ENCODE measurements around the gene SPCS2.
"Not testable (repeated sequence)": the region's sequence is repeated elsewhere in the genome, so short reads cannot be mapped to it uniquely, and the experiment has no call there.

The SPCS2 gene

DNA sequence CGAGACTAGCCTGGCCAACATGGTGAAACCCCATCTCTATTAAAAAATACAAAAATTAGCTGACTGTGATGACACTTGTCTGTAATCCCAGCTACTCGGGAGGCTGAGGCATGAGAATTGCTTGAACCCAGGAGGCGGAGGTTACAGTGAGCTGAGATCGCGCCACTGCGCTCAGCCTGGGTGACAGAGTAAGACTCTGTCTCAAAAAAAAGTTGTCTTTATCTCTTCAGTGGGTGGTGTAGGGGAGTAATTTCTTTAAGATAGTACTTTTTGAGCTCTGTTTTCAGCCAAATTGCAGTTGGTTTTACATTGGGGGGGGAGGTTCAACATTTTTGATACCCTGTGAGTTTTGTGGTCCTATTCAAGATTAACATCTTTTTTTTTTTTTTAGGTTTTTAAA lies 11.1 kb downstream of the SPCS2 start:
- not testable (repeated sequence) for H3K9me3 ChIP-seq (ENCODE audit: control insufficient read depth, low read length); H3K27me3 ChIP-seq (replicated peaks; ENCODE audit: control insufficient read depth, insufficient read depth, low read length, poor library complexity, severe bottlenecking); H3K4me3 ChIP-seq (ENCODE audit: insufficient read depth, low read depth, low read length, poor library complexity, severe bottlenecking); H3K4me1 ChIP-seq (ENCODE audit: control insufficient read depth, insufficient read depth, low read length, poor library complexity, severe bottlenecking); H3K36me3 ChIP-seq (ENCODE audit: control insufficient read depth, insufficient read depth, low read length); H3K27ac ChIP-seq (ENCODE audit: insufficient read depth, low read length, poor library complexity, severe bottlenecking); DNase-seq

DNA sequence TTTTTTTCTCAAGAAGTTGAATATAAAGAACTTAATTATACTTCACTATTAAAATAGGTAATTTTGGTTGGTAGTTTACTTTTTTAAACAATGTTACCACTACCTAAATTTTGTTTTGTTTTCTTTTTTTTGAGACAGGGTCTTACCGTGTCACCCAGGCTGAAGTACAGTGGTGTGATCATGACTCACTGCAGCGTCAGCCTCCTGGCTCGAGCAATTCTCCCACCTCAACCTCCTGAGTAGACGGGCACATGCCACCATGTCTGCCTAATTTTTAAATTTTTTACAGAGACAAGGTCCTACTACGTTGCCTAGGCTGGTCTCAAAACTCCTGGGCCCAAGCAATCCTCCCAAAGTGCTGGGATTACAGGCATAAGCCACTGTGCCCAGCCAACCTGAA lies 17.6 kb downstream of the SPCS2 start:
- no peak overlapping the region for H3K27ac ChIP-seq (ENCODE audit: insufficient read depth, low read length, poor library complexity, severe bottlenecking)
- no peaks in the 10 kb centered on the region for H3K4me1 ChIP-seq (ENCODE audit: control insufficient read depth, insufficient read depth, low read length, poor library complexity, severe bottlenecking)
- H3K4me3 ChIP-seq (ENCODE audit: insufficient read depth, low read depth, low read length, poor library complexity, severe bottlenecking) = no peak overlapping the region
- DNase-seq = no peak
- no peaks in the 10 kb centered on the region for H3K27me3 ChIP-seq (replicated peaks; ENCODE audit: control insufficient read depth, insufficient read depth, low read length, poor library complexity, severe bottlenecking)
- peaks cover 28% of the 10 kb centered on the region for H3K36me3 ChIP-seq (ENCODE audit: control insufficient read depth, insufficient read depth, low read length)
- H3K9me3 ChIP-seq (ENCODE audit: control insufficient read depth, low read length) = no peaks in the 10 kb centered on the region

DNA sequence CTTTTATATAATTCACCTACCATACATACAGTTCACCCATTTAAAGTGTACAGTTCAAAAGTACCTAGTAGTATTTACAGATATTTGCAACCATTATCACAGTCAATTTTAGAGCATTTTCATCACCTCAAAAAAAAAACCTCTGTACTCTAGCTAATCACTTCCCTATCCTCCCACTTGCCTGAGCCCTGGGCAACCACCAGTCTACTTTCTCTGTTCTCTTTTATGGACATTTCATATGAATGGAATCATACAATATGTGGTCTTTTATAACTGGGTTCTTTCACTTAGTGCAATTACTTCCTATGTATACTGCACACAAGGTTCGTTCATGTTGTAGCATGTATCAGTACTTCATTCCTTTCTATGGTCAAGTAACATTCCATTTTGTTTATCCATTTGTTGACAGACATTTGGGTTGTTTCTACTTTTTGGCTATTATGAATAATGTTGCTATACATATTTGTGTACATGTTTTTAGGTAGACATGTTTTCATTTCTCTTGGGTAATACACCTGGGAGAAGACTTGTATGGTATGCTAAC lies 21.9 kb downstream of the SPCS2 start:
- DNase-seq = no peak
- H3K27me3 ChIP-seq (replicated peaks; ENCODE audit: control insufficient read depth, insufficient read depth, low read length, poor library complexity, severe bottlenecking) = no peaks in the 10 kb centered on the region
- no peaks in the 10 kb centered on the region for H3K9me3 ChIP-seq (ENCODE audit: control insufficient read depth, low read length)
- H3K4me3 ChIP-seq (ENCODE audit: insufficient read depth, low read depth, low read length, poor library complexity, severe bottlenecking) = no peak overlapping the region
- H3K36me3 ChIP-seq (ENCODE audit: control insufficient read depth, insufficient read depth, low read length) = peaks cover 41% of the 10 kb centered on the region
- no peaks in the 10 kb centered on the region for H3K4me1 ChIP-seq (ENCODE audit: control insufficient read depth, insufficient read depth, low read length, poor library complexity, severe bottlenecking)
- no peak overlapping the region for H3K27ac ChIP-seq (ENCODE audit: insufficient read depth, low read length, poor library complexity, severe bottlenecking)

DNA sequence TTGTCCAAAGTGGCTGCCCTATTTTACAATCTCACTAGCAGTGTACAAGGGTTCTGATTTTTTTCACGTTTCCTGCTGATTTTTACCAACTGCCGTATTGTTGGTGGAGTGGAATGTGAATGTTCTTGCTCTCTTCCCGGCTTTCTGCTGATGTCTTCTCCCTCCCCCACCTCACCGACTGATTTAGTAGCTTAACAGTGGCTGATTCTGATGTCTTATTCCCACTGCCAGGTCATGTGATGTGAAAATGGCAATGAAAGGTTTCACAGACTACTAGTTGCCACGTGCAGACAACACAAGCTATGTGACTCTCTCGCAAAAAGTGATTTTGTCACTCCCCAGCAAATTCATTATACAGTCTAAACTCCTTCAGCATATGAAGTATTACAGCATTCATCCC lies 22.4 kb downstream of the SPCS2 start:
- Histone ChIP-seq H3K36me3 (ENCODE audit: control insufficient read depth, insufficient read depth, low read length) (peaks cover 46% of the 10 kb centered on the region), H3K9me3 (ENCODE audit: control insufficient read depth, low read length) (no peaks in the 10 kb centered on the region), H3K27me3 (replicated peaks; ENCODE audit: control insufficient read depth, insufficient read depth, low read length, poor library complexity, severe bottlenecking) (no peaks in the 10 kb centered on the region), H3K4me3 (ENCODE audit: insufficient read depth, low read depth, low read length, poor library complexity, severe bottlenecking) (no peak overlapping the region), H3K4me1 (ENCODE audit: control insufficient read depth, insufficient read depth, low read length, poor library complexity, severe bottlenecking) (no peaks in the 10 kb centered on the region), H3K27ac (ENCODE audit: insufficient read depth, low read length, poor library complexity, severe bottlenecking) (no peak overlapping the region)
- DNase-seq = no peak

DNA sequence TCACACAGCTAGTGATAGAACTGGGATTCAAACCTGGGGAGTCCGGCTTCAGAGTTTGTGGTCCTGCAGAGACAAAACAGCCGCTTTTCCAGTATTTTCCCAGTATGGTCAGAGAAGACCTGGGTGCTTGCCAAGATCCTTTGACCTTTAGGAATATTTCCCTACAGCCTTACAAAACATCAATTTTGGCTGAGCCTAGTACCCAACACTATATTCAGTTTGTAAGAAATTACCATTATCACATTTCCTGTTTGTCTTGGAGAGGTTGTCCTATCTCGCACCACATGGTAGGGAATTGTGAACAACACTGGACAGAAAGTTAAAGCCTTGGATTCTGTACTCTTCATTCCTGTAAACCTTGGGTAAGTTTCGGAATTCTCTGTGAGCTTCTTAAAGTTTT lies 29.0 kb downstream of the SPCS2 start:
- Histone ChIP-seq H3K4me1 (ENCODE audit: control insufficient read depth, insufficient read depth, low read length, poor library complexity, severe bottlenecking) (no peaks in the 10 kb centered on the region), H3K36me3 (ENCODE audit: control insufficient read depth, insufficient read depth, low read length) (peaks cover 35% of the 10 kb centered on the region), H3K27me3 (replicated peaks; ENCODE audit: control insufficient read depth, insufficient read depth, low read length, poor library complexity, severe bottlenecking) (no peaks in the 10 kb centered on the region), H3K27ac (ENCODE audit: insufficient read depth, low read length, poor library complexity, severe bottlenecking) (no peak overlapping the region), H3K4me3 (ENCODE audit: insufficient read depth, low read depth, low read length, poor library complexity, severe bottlenecking) (no peak overlapping the region), H3K9me3 (ENCODE audit: control insufficient read depth, low read length) (no peaks in the 10 kb centered on the region)
- no peak for DNase-seq

DNA sequence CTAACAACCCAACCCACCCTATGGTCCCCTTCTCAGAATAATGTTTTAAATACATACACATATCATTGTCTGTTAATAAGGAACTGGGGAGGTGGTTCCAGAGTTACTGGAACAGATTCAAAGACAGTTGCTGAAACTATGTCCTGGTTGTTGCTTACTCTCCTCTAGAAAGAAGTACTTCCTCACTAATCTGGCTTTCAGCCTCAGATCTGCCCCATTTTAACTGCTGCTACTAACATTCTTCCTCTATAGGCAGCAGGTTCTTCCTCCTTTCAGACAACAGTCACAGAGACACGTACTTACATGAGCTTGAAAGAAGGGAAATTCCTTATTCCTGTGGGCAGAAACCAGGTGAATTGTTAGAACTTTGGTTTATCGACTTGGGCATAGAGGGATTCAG lies 31.6 kb downstream of the SPCS2 start:
- no peaks in the 10 kb centered on the region for H3K4me1 ChIP-seq (ENCODE audit: control insufficient read depth, insufficient read depth, low read length, poor library complexity, severe bottlenecking)
- no peak overlapping the region for H3K4me3 ChIP-seq (ENCODE audit: insufficient read depth, low read depth, low read length, poor library complexity, severe bottlenecking)
- H3K27me3 ChIP-seq (replicated peaks; ENCODE audit: control insufficient read depth, insufficient read depth, low read length, poor library complexity, severe bottlenecking) = no peaks in the 10 kb centered on the region
- H3K9me3 ChIP-seq (ENCODE audit: control insufficient read depth, low read length) = no peaks in the 10 kb centered on the region
- H3K36me3 ChIP-seq (ENCODE audit: control insufficient read depth, insufficient read depth, low read length) = peaks cover 23% of the 10 kb centered on the region
- DNase-seq = no peak
- H3K27ac ChIP-seq (ENCODE audit: insufficient read depth, low read length, poor library complexity, severe bottlenecking) = no peak overlapping the region

DNA sequence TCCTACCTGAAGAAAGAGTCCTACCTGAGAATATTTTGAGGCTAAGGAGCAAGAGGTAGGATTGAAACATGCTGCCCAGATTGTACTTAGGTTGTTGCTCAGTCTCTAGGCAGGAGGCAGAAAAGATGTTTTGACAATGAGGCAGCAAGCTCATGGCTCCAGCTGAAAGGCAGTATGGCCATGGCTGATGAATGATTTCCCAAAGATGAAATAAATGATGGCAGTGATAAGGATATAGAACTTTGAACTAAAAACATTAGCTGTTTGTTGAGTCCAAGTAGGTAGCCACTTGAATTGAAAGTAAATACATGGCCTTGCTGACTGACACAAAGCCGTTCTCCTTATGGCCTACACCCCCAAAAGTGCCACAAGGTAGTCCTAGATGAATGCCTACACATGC lies 32.8 kb downstream of the SPCS2 start:
- Histone ChIP-seq H3K36me3 (ENCODE audit: control insufficient read depth, insufficient read depth, low read length) (peaks cover 12% of the 10 kb centered on the region), H3K27me3 (replicated peaks; ENCODE audit: control insufficient read depth, insufficient read depth, low read length, poor library complexity, severe bottlenecking) (no peaks in the 10 kb centered on the region), H3K4me3 (ENCODE audit: insufficient read depth, low read depth, low read length, poor library complexity, severe bottlenecking) (no peak overlapping the region), H3K9me3 (ENCODE audit: control insufficient read depth, low read length) (no peaks in the 10 kb centered on the region), H3K27ac (ENCODE audit: insufficient read depth, low read length, poor library complexity, severe bottlenecking) (no peak overlapping the region), H3K4me1 (ENCODE audit: control insufficient read depth, insufficient read depth, low read length, poor library complexity, severe bottlenecking) (no peaks in the 10 kb centered on the region)
- no peak for DNase-seq

DNA sequence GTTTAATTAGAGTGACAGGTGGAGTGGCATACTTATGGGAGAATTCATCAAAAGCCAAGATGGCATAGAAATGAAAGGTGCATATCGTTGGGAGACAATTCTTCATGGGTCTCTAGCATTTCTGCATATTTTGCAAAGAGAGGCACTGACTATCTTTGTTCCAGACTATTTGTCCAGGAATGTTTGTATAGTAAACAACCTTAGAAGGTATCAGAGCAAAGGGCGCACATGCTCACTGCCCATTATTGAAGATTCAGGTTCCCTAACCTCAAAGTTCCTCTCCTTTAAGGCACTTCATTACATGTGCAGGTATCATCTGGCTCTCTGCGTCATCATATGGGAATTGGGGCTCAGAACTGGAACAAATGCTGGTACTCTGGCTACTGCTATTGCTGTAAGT lies 35.0 kb downstream of the SPCS2 start:
- no peak overlapping the region for H3K4me3 ChIP-seq (ENCODE audit: insufficient read depth, low read depth, low read length, poor library complexity, severe bottlenecking)

DNA sequence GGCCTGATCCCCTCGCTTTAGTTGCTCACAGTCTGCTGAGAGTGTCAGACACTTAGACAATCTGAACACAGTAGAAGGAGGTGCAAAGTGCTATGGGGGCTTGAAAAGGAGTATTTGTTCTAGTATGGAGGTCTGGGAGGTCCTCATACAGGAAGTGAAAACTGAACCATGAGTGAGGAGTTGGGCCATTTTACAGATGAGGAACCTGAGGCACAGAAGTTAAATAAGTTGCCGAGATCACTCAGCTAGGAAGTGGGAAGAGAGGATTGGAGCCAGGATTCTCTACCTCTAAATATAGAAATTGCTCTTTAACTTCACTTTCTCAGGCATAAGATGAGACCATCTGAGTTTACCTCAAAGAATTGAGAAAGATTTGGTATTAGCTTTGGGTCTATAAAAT lies 35.7 kb downstream of the SPCS2 start:
- DNase-seq = no peak
- Histone ChIP-seq H3K36me3 (ENCODE audit: control insufficient read depth, insufficient read depth, low read length) (no peaks in the 10 kb centered on the region), H3K27me3 (replicated peaks; ENCODE audit: control insufficient read depth, insufficient read depth, low read length, poor library complexity, severe bottlenecking) (no peaks in the 10 kb centered on the region), H3K27ac (ENCODE audit: insufficient read depth, low read length, poor library complexity, severe bottlenecking) (no peak overlapping the region), H3K9me3 (ENCODE audit: control insufficient read depth, low read length) (no peaks in the 10 kb centered on the region), H3K4me1 (ENCODE audit: control insufficient read depth, insufficient read depth, low read length, poor library complexity, severe bottlenecking) (peaks cover 2% of the 10 kb centered on the region), H3K4me3 (ENCODE audit: insufficient read depth, low read depth, low read length, poor library complexity, severe bottlenecking) (no peak overlapping the region)

More for the DNA sequence above, 35.0 kb downstream of the SPCS2 start:
- Histone ChIP-seq H3K9me3 (ENCODE audit: control insufficient read depth, low read length) (no peaks in the 10 kb centered on the region), H3K4me1 (ENCODE audit: control insufficient read depth, insufficient read depth, low read length, poor library complexity, severe bottlenecking) (peaks cover 2% of the 10 kb centered on the region), H3K27me3 (replicated peaks; ENCODE audit: control insufficient read depth, insufficient read depth, low read length, poor library complexity, severe bottlenecking) (no peaks in the 10 kb centered on the region), H3K36me3 (ENCODE audit: control insufficient read depth, insufficient read depth, low read length) (no peaks in the 10 kb centered on the region), H3K27ac (ENCODE audit: insufficient read depth, low read length, poor library complexity, severe bottlenecking) (no peak overlapping the region)
- no peak for DNase-seq

DNA sequence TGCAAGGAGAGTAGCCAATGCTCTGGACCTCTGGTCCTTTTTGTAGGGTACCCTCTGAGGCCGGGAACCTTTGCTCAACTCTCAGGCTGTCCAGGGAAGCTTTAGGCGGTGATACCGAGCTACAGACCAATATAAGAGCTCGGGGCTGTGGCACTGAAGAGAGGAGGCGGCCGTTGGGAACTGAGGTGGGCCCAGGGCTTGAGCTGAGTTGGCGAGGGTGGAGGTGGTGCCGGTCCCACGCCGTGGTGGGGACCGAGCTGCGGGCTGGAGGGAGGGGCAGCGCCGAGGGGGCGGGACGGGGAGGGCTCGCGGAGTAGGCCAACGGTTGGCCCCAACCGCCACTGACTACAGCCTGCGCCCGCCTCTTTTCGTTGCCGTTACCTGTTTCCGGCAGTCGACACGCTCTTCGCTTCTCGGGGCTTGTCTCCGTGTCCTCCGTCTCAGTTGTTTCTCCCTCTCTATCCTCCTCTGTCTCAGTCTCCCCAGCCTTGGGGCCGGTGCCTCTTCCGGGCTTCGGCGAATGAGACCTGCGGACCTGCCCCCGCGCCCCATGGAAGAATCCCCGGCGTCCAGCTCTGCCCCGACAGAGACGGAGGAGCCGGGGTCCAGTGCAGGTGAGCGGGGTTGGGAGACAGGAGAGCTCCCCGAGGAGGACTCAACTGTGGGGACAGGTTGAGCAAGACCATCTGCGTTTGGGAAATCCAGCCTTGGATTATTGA lies 39.6 kb downstream of the SPCS2 start, which contains the start of gene NEU3:
Gene NEU3, plus strand, starts transcription at position 393 of the 719 bp plus-strand sequence. Its CDS starts 128 bp downstream, at position 521.
- Histone ChIP-seq H3K9me3 (ENCODE audit: control insufficient read depth, low read length) (no peaks in the 10 kb centered on the region), H3K4me3 (ENCODE audit: insufficient read depth, low read depth, low read length, poor library complexity, severe bottlenecking) (peak within 1 kb of the TSS; percentile 75), H3K36me3 (ENCODE audit: control insufficient read depth, insufficient read depth, low read length) (no peaks in the 10 kb centered on the region), H3K27me3 (replicated peaks; ENCODE audit: control insufficient read depth, insufficient read depth, low read length, poor library complexity, severe bottlenecking) (no peaks in the 10 kb centered on the region), H3K27ac (ENCODE audit: insufficient read depth, low read length, poor library complexity, severe bottlenecking) (peak within 1 kb of the TSS; percentile 61), H3K4me1 (ENCODE audit: control insufficient read depth, insufficient read depth, low read length, poor library complexity, severe bottlenecking) (peaks cover 2% of the 10 kb centered on the region)
- DNase-seq = peak; percentile 62 to 72 (median 69)

Data from effector memory CD4-positive, alpha-beta T cell (primary cell).